Activated T-cell treated with anti-CD3 and anti-CD28 coated beads for 24 hours (primary cell): ENCODE measurements around the gene TNIP1.

Experiments
- DNase-seq: peaks from one replicate; pipeline ENCODE4 v3.0.0-alpha.2; 2020; ENCODE audit warnings: low read depth

TNIP1 gene

GRCh38 chr5:151080613-151081430 is at the start of gene TNIP1:
TNIP1 (minus strand) TSS chr5:151081034; CDS start chr5:151065095, 15,939 bp downstream.
- DNase-seq = peak; percentile 94

- DNase-seq = no peak
These were observed 49.5 kb upstream of the TNIP1 start for GRCh38 chr5:151130235-151130921.

- no peak for DNase-seq
These were observed 48.0 kb upstream of the TNIP1 start for GRCh38 chr5:151128817-151129216.

- DNase-seq = no peak
These were observed 47.1 kb upstream of the TNIP1 start for GRCh38 chr5:151127926-151128325.

GRCh38 chr5:151126199-151126645 is 45.4 kb upstream of the TNIP1 start:
- peak; percentile 46 for DNase-seq

GRCh38 chr5:151125421-151125820 is 44.6 kb upstream of the TNIP1 start:
- DNase-seq = no peak

GRCh38 chr5:151123897-151124751 is 43.3 kb upstream of the TNIP1 start:
- no peak for DNase-seq

- no peak for DNase-seq
These were observed 42.0 kb upstream of the TNIP1 start for GRCh38 chr5:151122828-151123227.

GRCh38 chr5:151121665-151122064 is 40.8 kb upstream of the TNIP1 start:
- no peak for DNase-seq

GRCh38 chr5:151121095-151121494 is 40.3 kb upstream of the TNIP1 start:
- no peak for DNase-seq

GRCh38 chr5:151118913-151119575 is 38.2 kb upstream of the TNIP1 start:
- DNase-seq = no peak

- peak; percentile 61 for DNase-seq
These were observed 34.6 kb upstream of the TNIP1 start for GRCh38 chr5:151115272-151115905.

- no peak for DNase-seq
These were observed 32.8 kb upstream of the TNIP1 start for GRCh38 chr5:151113651-151114050.

- no peak for DNase-seq
These were observed 30.2 kb upstream of the TNIP1 start for GRCh38 chr5:151110992-151111391.

- no peak for DNase-seq
These were observed 29.4 kb upstream of the TNIP1 start for GRCh38 chr5:151110122-151110681.

- no peak for DNase-seq
These were observed 27.7 kb upstream of the TNIP1 start for GRCh38 chr5:151108566-151108965.

GRCh38 chr5:151107738-151108520 is 27.1 kb upstream of the TNIP1 start:
- DNase-seq = no peak

GRCh38 chr5:151107084-151107483 is 26.2 kb upstream of the TNIP1 start:
- DNase-seq = no peak

GRCh38 chr5:151106509-151106908 is 25.7 kb upstream of the TNIP1 start:
- DNase-seq = no peak

GRCh38 chr5:151106043-151106442 is 25.2 kb upstream of the TNIP1 start:
- DNase-seq = no peak
